Endothelial cell of umbilical vein (primary cell): ENCODE measurements around the gene OR13C5. TPM values are rescaled to one million over a fixed set of nuclear protein-coding genes. Genes with fewer than 3 reads are reported as not detected.

ENCODE experiments used
- BruUV-seq: library from RNA; stranded (reverse); fragments of 400-500 nt; replicated peaks from 2 replicates; lab custom pipeline; 2021; lab: Mats Ljungman, UMichigan
- CTCF ChIA-PET: fragments of 300-600, 350-600 bp; sonication (Branson Sonifier 250); formaldehyde crosslinking; loops from one replicate; lab custom pipeline; 2021; ENCODE audit warnings: antibody characterized with exemption, inconsistent platforms; lab: Charles Lee
- POLR2A ChIA-PET: fragments of 300-600, 350-600 bp; sonication (Branson Sonifier 250); formaldehyde crosslinking; loops from one replicate; lab custom pipeline; 2021; ENCODE audit warnings: antibody characterized with exemption, inconsistent platforms; lab: Charles Lee
- DNase-seq: peaks from one replicate; pipeline ENCODE4 v3.0.0-alpha.2; 2011; ENCODE audit warnings: low read depth, low spot score
- FAIRE-seq: peaks from 2 replicates; lab custom pipeline; 2011; peaks lifted over from hg19 to GRCh38; lab: Jason Lieb, UNC
- H2AFZ ChIP-seq: 2 replicates; pipeline ENCODE4 v1.6.0; 2012; ENCODE audit warnings: low read depth, low read length, control low read depth, inconsistent platforms
- H3K27ac ChIP-seq: 2 replicates; pipeline ENCODE4 v1.5.1; 2011; ENCODE audit warnings: low read depth, mild to moderate bottlenecking, control low read depth, low read length, moderate library complexity; ENCODE audit not compliant: insufficient read depth
- H3K27me3 ChIP-seq, 2 experiments: 2 replicates each; pipeline versions ENCODE4 v1.6.0 to v1.6.1; 2011; ENCODE audit warnings: low read length in 2 of 2, mixed read lengths in 1 of 2; ENCODE audit not compliant: control insufficient read depth in 2 of 2, insufficient read depth in 2 of 2
- H3K36me3 ChIP-seq, 2 experiments: 2 replicates in 1 of 2; 3 replicates in 1 of 2; pipeline ENCODE4 v1.5.1; 2011; ENCODE audit warnings: low read length in 2 of 2, mild to moderate bottlenecking in 1 of 2, moderate library complexity in 1 of 2; ENCODE audit not compliant: control insufficient read depth in 2 of 2, insufficient read depth in 2 of 2; ENCODE audit errors: extremely low read depth in 1 of 2
- H3K4me1 ChIP-seq: 3 replicates; pipeline ENCODE4 v1.5.1; 2011; ENCODE audit warnings: mild to moderate bottlenecking, low read length; ENCODE audit not compliant: control insufficient read depth, insufficient read depth; ENCODE audit errors: extremely low read depth
- H3K4me2 ChIP-seq: 2 replicates; pipeline ENCODE4 v1.6.1; 2011; ENCODE audit warnings: low read length, control low read depth, mixed read lengths; ENCODE audit not compliant: insufficient read depth
- H3K4me3 ChIP-seq, 3 experiments: fragments of 200-600 bp in 1 of 3; sonication (generic), shearing (Covaris generic) in 1 of 3; replicated peaks in 1 of 3; 2 replicates each; pipeline ENCODE4 v1.5.1; 2011 to 2016; ENCODE audit warnings: control low read depth in 3 of 3, low read length in 3 of 3, mild to moderate bottlenecking in 2 of 3, inconsistent platforms in 1 of 3, low read depth in 1 of 3, moderate library complexity in 1 of 3; ENCODE audit not compliant: insufficient read depth in 1 of 3
- H3K79me2 ChIP-seq: 2 replicates; pipeline ENCODE4 v1.6.0; 2012; ENCODE audit warnings: low read length, inconsistent platforms; ENCODE audit not compliant: control insufficient read depth, insufficient read depth
- H3K9ac ChIP-seq: replicated peaks from 2 replicates; pipeline ENCODE3; 2011; ENCODE audit warnings: low read length, control low read depth; ENCODE audit not compliant: insufficient read depth; ENCODE audit errors: extremely low read depth
- H3K9me1 ChIP-seq: replicated peaks from 3 replicates; pipeline ENCODE4 v1.6.0; 2011; ENCODE audit warnings: mild to moderate bottlenecking, low read length; ENCODE audit not compliant: control insufficient read depth, insufficient read depth; ENCODE audit errors: extremely low read depth
- H3K9me3 ChIP-seq: replicated peaks from 2 replicates; pipeline ENCODE4 v1.5.1; 2012; ENCODE audit warnings: low read length, inconsistent platforms; ENCODE audit not compliant: control insufficient read depth, insufficient read depth
- H4K20me1 ChIP-seq: replicated peaks from 2 replicates; pipeline ENCODE3; 2011; ENCODE audit warnings: mild to moderate bottlenecking, low read length; ENCODE audit not compliant: control insufficient read depth, insufficient read depth; ENCODE audit errors: extremely low read depth
- FOS ChIP-seq: IDR thresholded peaks from 2 replicates; pipeline ENCODE4 v1.6.1; 2011; ENCODE audit warnings: mild to moderate bottlenecking, low read length, moderate library complexity, borderline replicate concordance; ENCODE audit not compliant: insufficient read depth
- dilution Hi-C: fragments of 300-500 bp; cut with MboI; formaldehyde crosslinking; loops from one replicate; pipeline ENCODE4 v1.15.0; 2019; ENCODE audit warnings: low sequenced_read_pairs; ENCODE audit not compliant: extremely low pct_ligation_motif_present
- intact Hi-C: fragments of 100-400 bp; cut with micrococcal nuclease; formaldehyde crosslinking; loops from one replicate; pipeline ENCODE4 v1.10.0; 2022
- polyA plus RNA-seq, 4 experiments: library from polyadenylated mRNA; depleted of rRNA in 3 of 4; stranded (reverse) in 3 of 4; unstranded in 1 of 4; fragments of >200 nt; gene quantifications; 2 replicates each; pipeline versions ENCODE4 v1.2.1 to v1.2.3, GENCODE V29; 2011 to 2012; ENCODE audit warnings: missing spikeins in 1 of 4
- total RNA-seq: library from RNA; stranded (reverse); gene quantifications from 2 replicates; pipeline ENCODE4 v1.2.3, GENCODE V29; 2021

Gene OR13C5
- total and polyA plus RNA-seq, 2 donors (not counting 3 experiments of a cell fraction or from before 2014, with no cell fraction given): not detected

DNA sequence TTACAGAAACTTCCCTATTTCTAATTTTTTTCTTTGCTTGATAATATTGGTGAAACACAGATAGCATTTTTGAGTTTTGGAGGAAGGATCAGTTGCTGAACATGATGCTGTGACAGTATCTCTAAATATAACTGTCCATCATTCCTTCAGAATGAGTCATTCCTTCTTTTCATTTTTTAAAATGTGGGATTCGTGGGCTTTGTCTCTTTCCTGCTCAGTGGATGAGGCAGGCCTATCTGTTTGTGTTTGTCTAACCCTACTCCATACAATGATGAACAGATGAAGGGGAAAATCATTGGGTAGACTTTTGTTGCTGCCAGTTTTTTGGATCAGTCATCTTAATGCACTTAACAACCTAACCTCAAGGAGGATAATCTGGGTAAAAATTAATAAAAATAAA is 46.0 kb downstream of the OR13C5 start:
- Histone ChIP-seq H3K27ac (no peak overlapping the region), H3K27me3 (no peaks in the 10 kb centered on the region), H3K4me1 (no peaks in the 10 kb centered on the region), H3K36me3 (no peaks in the 10 kb centered on the region), H3K9me3 (no peaks in the 10 kb centered on the region), H3K9ac (no peak overlapping the region), H3K4me2 (no peak overlapping the region), H3K4me3 (no peak overlapping the region), H2AFZ (no peak overlapping the region), H4K20me1 (no peaks in the 10 kb centered on the region), H3K79me2 (no peaks in the 10 kb centered on the region), H3K9me1 (no peaks in the 10 kb centered on the region)
- DNase-seq (no peak), FAIRE-seq (no peak)
- TF ChIP-seq FOS: no peak
- intact Hi-C loops (no loop called here), dilution Hi-C loops (no loop called here)
- CTCF ChIA-PET: no interaction called here
- no TSS peak for BruUV-seq
- POLR2A ChIA-PET: no interaction called here

Other genes with a start within 250 kb of the OR13C5 start
- not detected in 2 replicates for gene OR13F1, start 95.2 kb downstream of the OR13C5 start, total RNA-seq
- gene OR13F1, start 95.2 kb downstream of the OR13C5 start, polyA plus RNA-seq: not detected in 2 replicates
- gene OR13C4, start 72.2 kb downstream of the OR13C5 start, total RNA-seq: not detected in 2 replicates
- not detected in 2 replicates for gene OR13C4, start 72.2 kb downstream of the OR13C5 start, polyA plus RNA-seq
- not detected in 2 replicates for gene OR13C3, start 62.6 kb downstream of the OR13C5 start, total RNA-seq
- not detected in 2 replicates for gene OR13C3, start 62.6 kb downstream of the OR13C5 start, polyA plus RNA-seq
- not detected in 2 replicates for gene OR13C8, start 30.2 kb downstream of the OR13C5 start, total RNA-seq
- gene OR13C8, start 30.2 kb downstream of the OR13C5 start, polyA plus RNA-seq: not detected in 2 replicates
- not detected in 2 replicates for gene OR13C2, start 6.2 kb upstream of the OR13C5 start, total RNA-seq
- not detected in 2 replicates for gene OR13C2, start 6.2 kb upstream of the OR13C5 start, polyA plus RNA-seq
- gene OR13C9, start 18.8 kb upstream of the OR13C5 start, total RNA-seq: not detected in 2 replicates
- not detected in 2 replicates for gene OR13C9, start 18.8 kb upstream of the OR13C5 start, polyA plus RNA-seq
- gene OR13D1, start 95.1 kb upstream of the OR13C5 start, total RNA-seq: not detected in 2 replicates
- not detected in 2 replicates for gene OR13D1, start 95.1 kb upstream of the OR13C5 start, polyA plus RNA-seq
- 27.2 and 27.8 TPM in 2 replicates for gene NIPSNAP3A, start 148.3 kb upstream of the OR13C5 start, total RNA-seq
- 23.1 and 27.2 TPM in 2 replicates for gene NIPSNAP3A, start 148.3 kb upstream of the OR13C5 start, polyA plus RNA-seq
- gene NIPSNAP3B, start 164.7 kb upstream of the OR13C5 start, total RNA-seq: 1.1 TPM in 2 replicates
- gene NIPSNAP3B, start 164.7 kb upstream of the OR13C5 start, polyA plus RNA-seq: 0.24 and 0.40 TPM in 2 replicates